Neutrophil (primary cell): ENCODE results near the gene CFH.
"Not testable (repeated sequence)": the region's sequence is repeated elsewhere in the genome, so short reads cannot be mapped to it uniquely, and the experiment has no call there.

Source experiments
- H3K27ac ChIP-seq: fragments of 200-600 bp; sonication (generic); 2 replicates; pipeline ENCODE4 v1.5.1; 2016; ENCODE audit warnings: mild to moderate bottlenecking, moderate library complexity
- H3K27me3 ChIP-seq: fragments of 200-600 bp; sonication (generic); 2 replicates; pipeline ENCODE4 v1.6.0; 2016; ENCODE audit warnings: mild to moderate bottlenecking
- H3K36me3 ChIP-seq: fragments of 200-600 bp; sonication (generic); 2 replicates; pipeline ENCODE4 v1.5.1; 2017
- H3K4me1 ChIP-seq, 2 experiments: fragments of 200-600 bp in 1 of 2; sonication (generic) in 1 of 2; 1 replicate in 1 of 2; 2 replicates in 1 of 2; pipeline versions ENCODE4 v1.5.1 to v1.6.1; 2013 to 2016; ENCODE audit warnings: low read depth in 1 of 2, low read length in 1 of 2, mild to moderate bottlenecking in 1 of 2, moderate library complexity in 1 of 2; ENCODE audit not compliant: control insufficient read depth in 1 of 2, insufficient read depth in 1 of 2
- H3K4me3 ChIP-seq, 2 experiments: fragments of 200-600 bp in 1 of 2; sonication (generic) in 1 of 2; 1 replicate in 1 of 2; 2 replicates in 1 of 2; pipeline ENCODE4 v1.5.1; 2013 to 2016; ENCODE audit warnings: low read depth in 1 of 2, low read length in 1 of 2, mild to moderate bottlenecking in 1 of 2, moderate library complexity in 1 of 2
- H3K9me3 ChIP-seq: fragments of 200-600 bp; sonication (generic); 2 replicates; pipeline ENCODE4 v1.5.1; 2016
- TF ChIP-seq, protein P1 (sequence below): fragments of 200-600 bp; sonication (generic); IDR thresholded peaks from 2 replicates; pipeline ENCODE4 v1.5.1; 2016; ENCODE audit warnings: antibody characterized with exemption

The CFH gene

DNA sequence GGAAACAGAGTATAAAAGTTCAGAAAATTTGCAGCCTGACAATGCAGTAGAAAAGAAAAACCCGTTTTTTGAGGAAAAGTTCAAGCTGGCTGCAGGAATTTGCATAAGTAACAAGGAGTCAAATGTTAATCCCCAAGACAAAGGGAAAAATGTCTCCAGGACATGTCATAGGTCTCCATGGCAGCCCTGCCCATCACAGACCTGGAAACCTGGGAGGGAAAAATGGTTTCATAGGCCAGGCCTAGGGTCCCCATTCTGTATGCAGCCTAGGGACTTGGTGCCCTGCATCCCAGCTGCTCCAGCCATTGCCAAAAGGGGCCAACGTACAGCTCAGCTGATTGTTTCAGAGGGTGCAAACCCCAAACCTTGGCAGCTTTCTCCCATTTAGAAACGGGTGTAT lies 40.0 kb upstream of the CFH start:
- Histone ChIP-seq H3K4me1 (no peaks in the 10 kb centered on the region), H3K27me3 (peaks cover 38% of the 10 kb centered on the region), H3K4me3 (no peak overlapping the region), H3K27ac (no peak overlapping the region), H3K9me3 (no peaks in the 10 kb centered on the region), H3K36me3 (no peaks in the 10 kb centered on the region)
- TF ChIP-seq, protein P1, sequence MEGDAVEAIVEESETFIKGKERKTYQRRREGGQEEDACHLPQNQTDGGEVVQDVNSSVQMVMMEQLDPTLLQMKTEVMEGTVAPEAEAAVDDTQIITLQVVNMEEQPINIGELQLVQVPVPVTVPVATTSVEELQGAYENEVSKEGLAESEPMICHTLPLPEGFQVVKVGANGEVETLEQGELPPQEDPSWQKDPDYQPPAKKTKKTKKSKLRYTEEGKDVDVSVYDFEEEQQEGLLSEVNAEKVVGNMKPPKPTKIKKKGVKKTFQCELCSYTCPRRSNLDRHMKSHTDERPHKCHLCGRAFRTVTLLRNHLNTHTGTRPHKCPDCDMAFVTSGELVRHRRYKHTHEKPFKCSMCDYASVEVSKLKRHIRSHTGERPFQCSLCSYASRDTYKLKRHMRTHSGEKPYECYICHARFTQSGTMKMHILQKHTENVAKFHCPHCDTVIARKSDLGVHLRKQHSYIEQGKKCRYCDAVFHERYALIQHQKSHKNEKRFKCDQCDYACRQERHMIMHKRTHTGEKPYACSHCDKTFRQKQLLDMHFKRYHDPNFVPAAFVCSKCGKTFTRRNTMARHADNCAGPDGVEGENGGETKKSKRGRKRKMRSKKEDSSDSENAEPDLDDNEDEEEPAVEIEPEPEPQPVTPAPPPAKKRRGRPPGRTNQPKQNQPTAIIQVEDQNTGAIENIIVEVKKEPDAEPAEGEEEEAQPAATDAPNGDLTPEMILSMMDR: no peak

DNA sequence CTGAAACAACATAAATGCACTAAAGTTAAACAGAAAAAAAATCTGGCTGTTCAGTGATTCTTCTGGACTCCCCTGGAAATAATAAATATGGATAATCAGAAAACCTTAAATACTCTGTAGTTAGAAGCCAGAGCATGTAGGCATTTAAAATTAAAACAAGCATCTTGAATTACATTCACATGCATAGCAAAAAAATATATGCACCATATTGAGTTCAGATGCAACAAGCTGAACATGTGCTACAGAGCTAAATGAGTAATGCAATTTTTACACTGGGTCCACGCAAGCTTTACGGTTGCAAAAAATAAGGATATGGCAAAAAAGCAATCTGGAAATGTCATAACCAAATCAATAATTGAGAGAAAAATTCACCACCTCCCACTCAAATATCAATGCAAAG lies 32.1 kb upstream of the CFH start:
- TF ChIP-seq, protein P1: no peak
- Histone ChIP-seq H3K36me3 (no peaks in the 10 kb centered on the region), H3K4me1 (no peaks in the 10 kb centered on the region), H3K27me3 (no peaks in the 10 kb centered on the region), H3K4me3 (no peak overlapping the region), H3K27ac (no peak overlapping the region), H3K9me3 (no peaks in the 10 kb centered on the region)

DNA sequence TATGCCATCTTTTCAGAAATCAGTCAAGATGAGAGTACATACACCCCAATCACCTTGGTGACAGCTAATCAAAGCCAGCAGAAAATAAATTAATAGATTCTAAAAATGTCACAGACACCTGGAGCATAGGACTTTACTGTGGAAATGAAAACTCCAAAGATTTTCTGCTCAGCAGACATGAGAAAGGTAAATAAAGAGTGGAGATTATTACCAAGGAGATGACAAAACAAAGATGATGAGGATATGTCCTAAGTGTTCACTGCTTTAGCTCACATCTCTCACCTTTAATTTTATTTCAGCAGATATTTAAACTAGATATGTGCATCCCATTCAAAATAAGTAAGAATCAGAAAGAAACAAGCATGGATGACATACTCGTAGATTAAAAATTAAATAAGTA lies 28.8 kb upstream of the CFH start:
- H3K4me3 ChIP-seq: no peak overlapping the region
- H3K9me3 ChIP-seq: no peaks in the 10 kb centered on the region
- no peaks in the 10 kb centered on the region for H3K4me1 ChIP-seq
- no peaks in the 10 kb centered on the region for H3K36me3 ChIP-seq
- no peak overlapping the region for H3K27ac ChIP-seq
- TF ChIP-seq, protein P1: no peak
- no peaks in the 10 kb centered on the region for H3K27me3 ChIP-seq

DNA sequence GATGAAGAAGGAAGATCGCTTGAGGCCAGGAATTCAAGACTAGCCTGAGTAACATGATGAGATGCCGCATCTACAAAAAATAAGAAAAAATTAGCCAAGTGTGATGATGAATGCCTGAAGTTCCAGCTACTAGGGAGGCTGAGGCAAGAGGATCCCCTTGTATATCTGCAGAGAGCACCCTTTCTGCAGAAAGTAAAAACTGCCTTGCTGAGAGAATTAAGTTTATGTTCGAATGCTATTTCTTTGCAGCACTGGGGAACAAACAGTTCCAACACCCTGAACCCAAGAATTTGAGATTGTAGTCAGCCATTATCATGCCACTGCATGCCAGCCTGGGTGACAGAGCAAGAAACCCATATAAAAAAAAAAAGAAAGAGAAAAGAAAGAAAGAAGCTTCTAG lies 23.0 kb upstream of the CFH start:
- Histone ChIP-seq H3K9me3 (no peaks in the 10 kb centered on the region), H3K4me3 (no peak overlapping the region), H3K36me3 (no peaks in the 10 kb centered on the region), H3K4me1 (no peaks in the 10 kb centered on the region), H3K27ac (no peak overlapping the region), H3K27me3 (no peaks in the 10 kb centered on the region)
- TF ChIP-seq, protein P1: no peak

DNA sequence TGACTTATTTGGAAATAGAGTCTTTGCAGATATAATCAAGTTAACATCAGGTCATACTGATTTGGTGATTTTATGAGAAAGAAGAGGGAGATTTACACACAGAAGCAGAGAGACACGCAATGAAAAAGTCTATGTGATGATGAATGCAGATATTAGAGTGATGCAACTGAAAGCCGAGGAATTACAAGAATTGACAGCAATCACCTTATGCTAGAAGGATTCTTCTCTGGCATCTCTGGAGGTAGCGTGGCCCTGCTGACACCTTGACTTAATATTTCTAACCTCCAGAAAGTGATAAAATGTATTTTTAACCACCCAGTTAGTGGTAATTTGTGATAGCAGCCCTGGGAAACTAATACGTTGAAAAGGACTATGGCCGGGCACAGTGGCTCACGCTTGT lies 14.2 kb upstream of the CFH start:
- TF ChIP-seq, protein P1: no peak
- Histone ChIP-seq H3K27ac (no peak overlapping the region), H3K4me1 (no peaks in the 10 kb centered on the region), H3K27me3 (no peaks in the 10 kb centered on the region), H3K9me3 (no peaks in the 10 kb centered on the region), H3K4me3 (no peak overlapping the region), H3K36me3 (no peaks in the 10 kb centered on the region)

DNA sequence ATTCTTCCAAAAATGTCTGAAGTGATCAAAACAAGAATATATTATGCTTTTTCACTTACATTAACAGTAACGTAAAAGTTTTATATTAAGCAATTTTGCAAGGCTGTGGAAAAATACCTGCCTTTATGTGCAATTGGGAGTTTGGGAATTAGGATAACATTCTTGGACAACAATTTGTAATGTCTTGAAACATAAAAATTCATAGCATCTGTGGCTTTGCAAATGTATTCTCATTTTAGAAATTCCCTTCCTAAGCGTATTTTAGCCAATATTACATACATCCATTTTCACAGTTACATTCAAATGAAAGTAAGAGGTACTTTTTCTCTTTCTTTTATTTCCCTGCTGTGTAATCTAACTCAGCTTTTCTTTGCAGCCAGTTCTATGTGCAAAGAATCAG lies 13.4 kb upstream of the CFH start:
- TF ChIP-seq, protein P1: no peak
- Histone ChIP-seq H3K4me3 (no peak overlapping the region), H3K36me3 (no peaks in the 10 kb centered on the region), H3K27ac (no peak overlapping the region), H3K27me3 (no peaks in the 10 kb centered on the region), H3K4me1 (no peaks in the 10 kb centered on the region), H3K9me3 (no peaks in the 10 kb centered on the region)

DNA sequence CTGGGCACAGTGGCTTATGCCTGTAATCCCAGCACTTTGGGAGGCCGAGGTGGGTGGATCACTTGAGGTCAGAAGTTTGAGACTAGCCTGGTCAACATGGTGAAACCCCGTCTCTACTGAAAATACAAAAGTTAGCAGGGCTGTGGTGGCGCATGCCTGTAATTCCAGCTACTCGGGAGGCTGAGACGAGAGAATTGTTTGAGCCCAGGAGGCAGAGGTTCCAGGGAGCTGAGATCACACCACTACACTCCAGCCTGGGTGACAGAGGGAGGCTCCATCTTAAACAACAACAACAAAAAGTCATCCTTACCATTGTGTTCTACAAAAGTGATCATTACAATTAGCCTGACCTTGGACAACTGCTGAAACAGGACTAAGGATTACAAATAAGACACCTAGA lies 12.6 kb upstream of the CFH start:
- not testable (repeated sequence) for H3K9me3 ChIP-seq, H3K36me3 ChIP-seq, H3K27me3 ChIP-seq, H3K4me3 ChIP-seq, H3K27ac ChIP-seq, H3K4me1 ChIP-seq
